DND-41 (cell line): ENCODE measurements around the gene SOCS4.
A peak's percentile ranks its signal among the peaks of the same experiment; 100 is the strongest.

ENCODE experiments used
- ATAC-seq: fragments of 200-7000 bp; cut with Tn5 transposase; 3 replicates; pipeline ENCODE4 v1.9.1; 2021; ENCODE audit warnings: low read depth; ENCODE audit not compliant: insufficient read depth
- DNase-seq: peaks from one replicate; pipeline ENCODE4 v3.0.0-alpha.2; 2020
- H2AFZ ChIP-seq: 2 replicates; pipeline ENCODE4 v1.6.0; 2012; ENCODE audit warnings: low read depth, low read length
- H3K27ac ChIP-seq: 2 replicates; pipeline ENCODE4 v1.5.1; 2012; ENCODE audit warnings: low read length, inconsistent platforms
- H3K27me3 ChIP-seq: fragments of 200-600 bp; sonication (generic); 2 replicates; pipeline ENCODE4 v1.6.0; 2012; ENCODE audit warnings: low read length, mild to moderate bottlenecking, inconsistent platforms; ENCODE audit not compliant: insufficient read depth, poor library complexity
- H3K36me3 ChIP-seq: 2 replicates; pipeline ENCODE4 v1.5.1; 2012; ENCODE audit warnings: low read length, inconsistent platforms; ENCODE audit not compliant: insufficient read depth
- H3K4me1 ChIP-seq: 2 replicates; pipeline ENCODE4 v1.5.1; 2012; ENCODE audit warnings: mild to moderate bottlenecking, low read length; ENCODE audit not compliant: insufficient read depth
- H3K4me2 ChIP-seq: 2 replicates; pipeline ENCODE4 v1.6.0; 2012; ENCODE audit warnings: mild to moderate bottlenecking, moderate library complexity, low read length, inconsistent platforms; ENCODE audit not compliant: insufficient read depth
- H3K4me3 ChIP-seq, 2 experiments: fragments of 200-600 bp in 1 of 2; shearing (Covaris generic) in 1 of 2; 2 replicates each; pipeline ENCODE4 v1.5.1; 2012 to 2016; ENCODE audit warnings: inconsistent platforms in 2 of 2, low read length in 2 of 2, mild to moderate bottlenecking in 2 of 2, low read depth in 1 of 2, moderate library complexity in 1 of 2
- H3K79me2 ChIP-seq: 2 replicates; pipeline ENCODE4 v1.6.0; 2012; ENCODE audit warnings: low read length, inconsistent platforms; ENCODE audit not compliant: insufficient read depth
- H3K9ac ChIP-seq: 2 replicates; pipeline ENCODE4 v1.6.0; 2012; ENCODE audit warnings: low read depth, mild to moderate bottlenecking, inconsistent platforms, low read length, moderate library complexity
- H3K9me3 ChIP-seq: 2 replicates; pipeline ENCODE4 v1.5.1; 2012; ENCODE audit warnings: low read length, moderate library complexity, mild to moderate bottlenecking, inconsistent platforms; ENCODE audit not compliant: insufficient read depth, severe bottlenecking
- H4K20me1 ChIP-seq: 2 replicates; pipeline ENCODE4 v1.6.0; 2012; ENCODE audit warnings: low read length; ENCODE audit not compliant: insufficient read depth
- EZH2 ChIP-seq: IDR thresholded peaks from 3 replicates; pipeline ENCODE4 v1.6.1; 2012; ENCODE audit warnings: borderline replicate concordance, low read depth, mild to moderate bottlenecking, moderate library complexity, low read length, inconsistent platforms; ENCODE audit not compliant: severe bottlenecking
- TF ChIP-seq, protein P1 (sequence below): IDR thresholded peaks from 2 replicates; pipeline ENCODE4 v1.5.1; 2012; ENCODE audit warnings: borderline replicate concordance, low read length, moderate library complexity, mild to moderate bottlenecking; ENCODE audit not compliant: poor library complexity, severe bottlenecking; ENCODE audit errors: extremely low read depth

The SOCS4 gene

DNA sequence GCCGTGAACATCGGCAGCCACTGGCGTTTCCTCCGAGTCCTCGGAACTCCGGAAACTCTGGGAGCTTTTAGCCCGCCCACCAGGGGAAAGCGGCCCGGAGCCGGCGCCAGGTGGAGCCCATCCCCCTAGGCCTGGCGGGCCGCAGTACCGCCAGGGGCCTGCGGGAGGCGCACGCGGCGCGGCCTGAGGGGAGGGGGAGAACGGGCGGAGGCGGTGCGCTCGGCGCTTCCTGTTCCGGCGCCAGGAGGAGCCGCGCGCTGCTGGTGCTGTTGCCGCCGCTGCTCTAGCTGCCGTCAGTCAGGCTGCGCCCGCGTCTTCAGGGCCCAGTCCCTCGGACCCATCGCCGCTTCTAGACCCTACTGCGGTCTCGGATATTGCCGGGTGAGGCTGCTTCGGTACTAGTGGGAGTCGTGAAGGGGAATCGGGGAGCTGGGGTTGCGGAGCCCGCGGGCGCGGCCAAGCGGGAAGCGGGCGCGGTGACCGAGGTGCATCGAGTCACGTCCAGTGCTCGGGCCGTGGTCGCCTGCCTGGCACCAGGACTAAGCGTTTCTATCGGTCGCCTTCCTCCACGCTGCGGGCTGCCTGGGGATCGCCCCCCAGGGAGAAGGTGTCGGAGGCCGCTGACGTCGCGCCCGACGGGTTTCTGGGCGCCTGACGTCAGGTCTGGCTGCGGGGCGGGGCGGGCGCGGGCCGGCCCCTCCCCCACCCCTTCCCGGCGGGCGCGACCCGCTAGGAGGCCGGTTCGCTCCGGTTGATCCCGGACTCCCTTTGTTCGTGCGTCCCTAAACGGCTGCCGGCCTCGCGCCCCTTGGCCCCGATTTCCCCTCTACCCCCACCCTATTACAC, 24.6 kb downstream of the SOCS4 start, which contains the start of gene MAPK1IP1L:
MAPK1IP1L (plus strand) TSS at position 225 of the 846 bp plus-strand sequence. CDS start 10,037 bp downstream, outside the sequence.
- peak within 1 kb of the TSS; percentile 97 for H3K27ac ChIP-seq
- peak within 1 kb of the TSS; percentile 83 to 95 for H3K4me3 ChIP-seq
- peaks cover 44% of the 10 kb centered on the region for H3K4me1 ChIP-seq
- no peaks in the 10 kb centered on the region for H3K27me3 ChIP-seq
- H4K20me1 ChIP-seq: peaks cover 42% of the 10 kb centered on the region
- peak within 1 kb of the TSS; percentile 98 for H3K9ac ChIP-seq
- peak within 1 kb of the TSS; percentile 89 for H3K4me2 ChIP-seq
- peaks cover 21% of the 10 kb centered on the region for H3K36me3 ChIP-seq
- ATAC-seq (peak; percentile 91), DNase-seq (peak; percentile 93)
- peak within 1 kb of the TSS; percentile 98 for H2AFZ ChIP-seq
- peaks cover 52% of the 10 kb centered on the region for H3K79me2 ChIP-seq
- no peaks in the 10 kb centered on the region for H3K9me3 ChIP-seq
- TF ChIP-seq, protein P1, sequence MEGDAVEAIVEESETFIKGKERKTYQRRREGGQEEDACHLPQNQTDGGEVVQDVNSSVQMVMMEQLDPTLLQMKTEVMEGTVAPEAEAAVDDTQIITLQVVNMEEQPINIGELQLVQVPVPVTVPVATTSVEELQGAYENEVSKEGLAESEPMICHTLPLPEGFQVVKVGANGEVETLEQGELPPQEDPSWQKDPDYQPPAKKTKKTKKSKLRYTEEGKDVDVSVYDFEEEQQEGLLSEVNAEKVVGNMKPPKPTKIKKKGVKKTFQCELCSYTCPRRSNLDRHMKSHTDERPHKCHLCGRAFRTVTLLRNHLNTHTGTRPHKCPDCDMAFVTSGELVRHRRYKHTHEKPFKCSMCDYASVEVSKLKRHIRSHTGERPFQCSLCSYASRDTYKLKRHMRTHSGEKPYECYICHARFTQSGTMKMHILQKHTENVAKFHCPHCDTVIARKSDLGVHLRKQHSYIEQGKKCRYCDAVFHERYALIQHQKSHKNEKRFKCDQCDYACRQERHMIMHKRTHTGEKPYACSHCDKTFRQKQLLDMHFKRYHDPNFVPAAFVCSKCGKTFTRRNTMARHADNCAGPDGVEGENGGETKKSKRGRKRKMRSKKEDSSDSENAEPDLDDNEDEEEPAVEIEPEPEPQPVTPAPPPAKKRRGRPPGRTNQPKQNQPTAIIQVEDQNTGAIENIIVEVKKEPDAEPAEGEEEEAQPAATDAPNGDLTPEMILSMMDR: peak; percentile 99
- TF ChIP-seq EZH2: no peak

DNA sequence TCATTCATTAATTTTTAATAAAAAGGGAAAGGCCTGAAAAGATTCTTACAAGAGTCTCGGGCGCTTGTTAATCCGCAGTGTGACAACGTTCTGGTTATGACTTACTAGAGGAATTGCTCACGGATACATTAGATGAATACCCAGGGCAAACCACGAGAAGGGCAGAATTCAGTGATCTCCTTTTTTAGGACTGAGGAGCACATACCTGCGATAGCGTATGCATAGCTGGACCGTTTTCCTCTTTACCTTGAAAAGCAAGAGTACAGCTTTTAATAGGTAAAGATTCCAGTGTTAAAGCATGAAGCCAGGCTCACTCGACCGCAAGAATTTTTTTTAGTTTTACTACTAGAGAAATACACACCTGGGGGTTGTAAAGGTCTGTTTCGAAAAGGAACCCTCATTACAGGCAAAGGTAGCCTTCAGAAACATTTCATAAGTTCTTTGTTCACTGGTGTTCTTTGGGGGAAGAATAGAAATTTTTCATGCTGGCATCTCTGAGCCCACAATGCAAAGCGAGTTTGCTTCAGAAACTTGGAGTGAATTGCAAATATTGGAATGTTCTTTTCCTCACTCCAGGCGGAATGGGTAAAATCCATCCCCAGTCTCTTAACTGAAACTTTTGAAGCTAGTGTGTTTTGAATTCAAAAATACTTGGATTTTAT, 25.4 kb downstream of the SOCS4 start:
- DNase-seq: no peak
- H3K27me3 ChIP-seq: no peaks in the 10 kb centered on the region
- ATAC-seq: no peak
- no peaks in the 10 kb centered on the region for H3K9me3 ChIP-seq
- H2AFZ ChIP-seq: peak overlapping the region; percentile 98; the same call in 1 of the 2 replicates
- peaks cover 50% of the 10 kb centered on the region for H4K20me1 ChIP-seq
- peak overlapping the region; percentile 97 for H3K27ac ChIP-seq
- H3K4me3 ChIP-seq: peak overlapping the region; percentile 83 to 95
- H3K4me2 ChIP-seq: peak overlapping the region; percentile 89
- peaks cover 26% of the 10 kb centered on the region for H3K36me3 ChIP-seq
- TF ChIP-seq, protein P1: no peak
- TF ChIP-seq EZH2: no peak
- peaks cover 59% of the 10 kb centered on the region for H3K79me2 ChIP-seq
- H3K9ac ChIP-seq: peak overlapping the region; percentile 98
- peaks cover 44% of the 10 kb centered on the region for H3K4me1 ChIP-seq

DNA sequence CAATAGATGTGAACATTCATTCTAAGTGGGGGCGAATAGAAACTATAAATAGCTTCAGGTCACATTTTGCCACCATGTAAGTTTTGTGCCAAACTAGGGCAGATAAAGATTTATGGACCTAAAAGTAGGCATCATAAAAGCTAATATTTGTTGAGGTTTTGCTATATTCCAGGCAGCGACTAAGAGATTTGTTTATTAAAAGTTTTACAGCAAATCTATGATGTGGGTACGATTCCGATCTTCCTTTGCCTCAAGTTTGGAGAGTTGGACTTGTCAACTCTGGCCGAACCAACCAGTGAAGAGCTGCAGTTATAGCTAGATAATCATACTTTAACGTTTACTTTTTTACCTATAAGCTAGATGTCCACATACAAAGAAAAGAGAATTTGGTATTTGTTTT, 26.0 kb downstream of the SOCS4 start:
- DNase-seq (no peak), ATAC-seq (no peak)
- H2AFZ ChIP-seq: no peak overlapping the region
- TF ChIP-seq, protein P1: no peak
- TF ChIP-seq EZH2: no peak
- H3K4me1 ChIP-seq: peaks cover 44% of the 10 kb centered on the region
- peak overlapping the region; percentile 98 for H3K9ac ChIP-seq
- H3K79me2 ChIP-seq: peaks cover 65% of the 10 kb centered on the region
- H3K4me2 ChIP-seq: peak overlapping the region; percentile 89
- H4K20me1 ChIP-seq: peaks cover 54% of the 10 kb centered on the region
- H3K4me3 ChIP-seq: peak overlapping the region; percentile 83 to 95; a peak in 3 of 4 replicates
- H3K9me3 ChIP-seq: no peaks in the 10 kb centered on the region
- H3K36me3 ChIP-seq: peaks cover 31% of the 10 kb centered on the region
- H3K27ac ChIP-seq: peak overlapping the region; percentile 97; the same call in 1 of the 2 replicates
- H3K27me3 ChIP-seq: no peaks in the 10 kb centered on the region
